Measurements from ENCODE around the gene STEAP1. TPM values are rescaled to one million over a fixed set of nuclear protein-coding genes. Genes with fewer than 3 reads are reported as not detected.
A peak's percentile ranks its signal among the peaks of the same experiment; 100 is the strongest.
"Not testable (repeated sequence)": the region's sequence is repeated elsewhere in the genome, so short reads cannot be mapped to it uniquely, and the experiment has no call there.

Gene STEAP1
- total and polyA plus RNA-seq, 10 donors: 0.67 to 12.3 (median 2.8) TPM

- no peak for DNase-seq
- intact Hi-C loops (cut with DNase I; ENCODE audit: low total_unique reads): no loop called here
- no peak overlapping the region for H3K4me3 ChIP-seq
- no peaks in the 10 kb centered on the region for H3K36me3 ChIP-seq
- no peaks in the 10 kb centered on the region for H3K27me3 ChIP-seq (replicated peaks in 1 of 7)
- 60 to 84% (median 74%) methylated on average over 1 of the region's 1 CpG for WGBS, 5 donors
- H3K9me3 ChIP-seq: peaks cover 0 to 14% (median 5%) of the 10 kb centered on the region in 8 donors
- H3K27ac ChIP-seq: peak overlapping the region in 3 of 8 donors; percentile 72 to 77 (median 72)
- peaks cover 0 to 20% (median 4%) of the 10 kb centered on the region in 6 donors for H3K4me1 ChIP-seq
- TF ChIP-seq POLR2A (IDR thresholded peaks at IDR 0.05): no peak
- no peak for TF ChIP-seq POLR2AphosphoS5 (IDR thresholded peaks at IDR 0.05)
- no peak for TF ChIP-seq CTCF (IDR thresholded peaks at IDR 0.05 in 8 of 11, conservative IDR thresholded peaks at IDR 0.05 in 3 of 11)
These were observed 25.8 kb downstream of the STEAP1 start for GRCh38 chr7:90180011-90180585.

- Histone ChIP-seq H3K36me3 (no peaks in the 10 kb centered on the region), H3K27ac (no peak overlapping the region), H3K4me1 (peaks cover 0 to 20% (median 4%) of the 10 kb centered on the region in 6 donors), H3K27me3 (replicated peaks in 1 of 7) (no peaks in the 10 kb centered on the region), H3K9me3 (peaks cover 0 to 12% (median 4%) of the 10 kb centered on the region in 8 donors), H3K4me3 (no peak overlapping the region)
- intact Hi-C loops (cut with DNase I; ENCODE audit: low total_unique reads): no loop called here
- no peak for DNase-seq
- TF ChIP-seq CTCF (IDR thresholded peaks at IDR 0.05 in 8 of 11, conservative IDR thresholded peaks at IDR 0.05 in 3 of 11) (no peak), POLR2AphosphoS5 (IDR thresholded peaks at IDR 0.05) (no peak), POLR2A (IDR thresholded peaks at IDR 0.05) (no peak)
These were observed 26.4 kb downstream of the STEAP1 start for GRCh38 chr7:90180649-90181048.

GRCh38 chr7:90181485-90181884 lies 27.2 kb downstream of the STEAP1 start:
- TF ChIP-seq CTCF (IDR thresholded peaks at IDR 0.05 in 8 of 11, conservative IDR thresholded peaks at IDR 0.05 in 3 of 11) (no peak), POLR2AphosphoS5 (IDR thresholded peaks at IDR 0.05) (no peak), POLR2A (IDR thresholded peaks at IDR 0.05) (no peak)
- no peak overlapping the region for H3K27ac ChIP-seq
- H3K27me3 ChIP-seq (replicated peaks in 1 of 7): no peaks in the 10 kb centered on the region
- H3K4me3 ChIP-seq: no peak overlapping the region
- no peak for DNase-seq
- peaks cover 0 to 20% (median 4%) of the 10 kb centered on the region in 6 donors for H3K4me1 ChIP-seq
- intact Hi-C loops (cut with DNase I; ENCODE audit: low total_unique reads): no loop called here
- peaks cover 0 to 8% (median 0%) of the 10 kb centered on the region in 8 donors for H3K9me3 ChIP-seq
- H3K36me3 ChIP-seq: no peaks in the 10 kb centered on the region

- DNase-seq; H3K27ac ChIP-seq; intact Hi-C loops (cut with DNase I; ENCODE audit: low total_unique reads); H3K27me3 ChIP-seq (replicated peaks in 1 of 7); H3K36me3 ChIP-seq; H3K4me1 ChIP-seq; H3K4me3 ChIP-seq: not testable (repeated sequence)
- peaks cover 0 to 17% (median under 1%) of the 10 kb centered on the region in 8 donors for H3K9me3 ChIP-seq
- WGBS, 5 donors: 67 to 87% (median 74%) methylated on average over 4 of the region's 4 CpGs
These were observed 32.0 kb downstream of the STEAP1 start for GRCh38 chr7:90186290-90186689.
